H1 (cell line): Measurements from ENCODE around the gene CLIP3. TPM values are rescaled to one million over a fixed set of nuclear protein-coding genes. Genes with fewer than 3 reads are reported as not detected.
A peak's percentile ranks its signal among the peaks of the same experiment; 100 is the strongest.

Experiments
- CTCF ChIA-PET: fragments of 300-600 bp; sonication (Branson Sonifier 250); formaldehyde crosslinking; loops from one replicate; lab custom pipeline; 2021; ENCODE audit not compliant: partially characterized antibody; lab: Charles Lee
- POLR2A ChIA-PET: fragments of 300-600 bp; sonication (Branson Sonifier 250); formaldehyde crosslinking; loops from one replicate; lab custom pipeline; 2021; ENCODE audit warnings: inconsistent platforms; ENCODE audit not compliant: partially characterized antibody; lab: Charles Lee
- DNase-seq, 2 experiments: peaks; one replicate each; pipeline versions ENCODE4 v3.0.0 to v3.0.0-alpha.2; 2010 to 2022; ENCODE audit warnings: low spot score in 2 of 2, low read depth in 1 of 2, mixed read lengths in 1 of 2
- FAIRE-seq: peaks from 2 replicates; lab custom pipeline; 2011; peaks lifted over from hg19 to GRCh38; lab: Jason Lieb, UNC
- H2AFZ ChIP-seq: 2 replicates; pipeline ENCODE4 v1.8.1; 2012; ENCODE audit warnings: low read length, inconsistent platforms
- H2AK5ac ChIP-seq: 2 replicates; pipeline ENCODE4 v1.6.1; 2013; ENCODE audit warnings: low read depth, low read length
- H2BK120ac ChIP-seq: replicated peaks from 2 replicates; pipeline ENCODE3; 2013; ENCODE audit warnings: low read depth, low read length, inconsistent platforms
- H2BK12ac ChIP-seq: 2 replicates; pipeline ENCODE4 v1.6.1; 2013; ENCODE audit warnings: low read depth, low read length
- H2BK15ac ChIP-seq: 2 replicates; pipeline ENCODE4 v1.6.1; 2013; ENCODE audit warnings: low read length
- H2BK20ac ChIP-seq: 2 replicates; pipeline ENCODE4 v1.6.1; 2013; ENCODE audit warnings: low read length
- H2BK5ac ChIP-seq: 2 replicates; pipeline ENCODE4 v1.6.1; 2013; ENCODE audit warnings: low read depth, low read length
- H3K14ac ChIP-seq: 2 replicates; pipeline ENCODE4 v1.6.1; 2013; ENCODE audit warnings: inconsistent platforms; ENCODE audit not compliant: insufficient read length
- H3K18ac ChIP-seq: 2 replicates; pipeline ENCODE4 v1.6.1; 2013; ENCODE audit warnings: low read length; ENCODE audit errors: extremely low read depth
- H3K23ac ChIP-seq: 2 replicates; pipeline ENCODE4 v1.6.1; 2013; ENCODE audit warnings: inconsistent platforms; ENCODE audit not compliant: insufficient read length
- H3K23me2 ChIP-seq: 2 replicates; pipeline ENCODE4 v1.6.1; 2013; ENCODE audit warnings: low read depth, low read length
- H3K27ac ChIP-seq: 2 replicates; pipeline ENCODE4 v1.6.1; 2011; ENCODE audit warnings: low read depth, low read length, inconsistent platforms
- H3K27me3 ChIP-seq, 4 experiments: replicated peaks in 1 of 4; 1 replicate in 1 of 4; 2 replicates in 3 of 4; pipeline versions ENCODE4 v1.6.1 to v1.8.1; 2011 to 2013; ENCODE audit warnings: low read length in 3 of 4, mild to moderate bottlenecking in 3 of 4, inconsistent platforms in 2 of 4, mixed read lengths in 2 of 4, moderate library complexity in 1 of 4; ENCODE audit not compliant: control insufficient read depth in 3 of 4, insufficient read depth in 3 of 4; ENCODE audit errors: extremely low read depth in 1 of 4
- H3K36me3 ChIP-seq, 4 experiments: 2 replicates each; pipeline versions ENCODE4 v1.6.1 to v1.8.1; 2011 to 2013; ENCODE audit warnings: mild to moderate bottlenecking in 4 of 4, low read length in 3 of 4, moderate library complexity in 2 of 4, control low read depth in 1 of 4, inconsistent platforms in 1 of 4; ENCODE audit not compliant: insufficient read depth in 4 of 4, control insufficient read depth in 2 of 4
- H3K4ac ChIP-seq: replicated peaks from 2 replicates; pipeline ENCODE3; 2013; ENCODE audit warnings: low read length, low read depth, mixed read lengths, inconsistent platforms; ENCODE audit not compliant: insufficient read length
- H3K4me1 ChIP-seq, 4 experiments: replicated peaks in 1 of 4; 1 replicate in 1 of 4; 2 replicates in 3 of 4; pipeline versions ENCODE4 v1.6.1 to v1.8.1; 2011 to 2013; ENCODE audit warnings: low read length in 3 of 4, inconsistent platforms in 2 of 4, mixed read lengths in 1 of 4; ENCODE audit not compliant: insufficient read depth in 4 of 4, control insufficient read depth in 3 of 4
- H3K4me2 ChIP-seq, 2 experiments: 2 replicates each; pipeline versions ENCODE4 v1.6.1 to v1.8.1; 2011 to 2013; ENCODE audit warnings: low read depth in 2 of 2, low read length in 2 of 2, control low read depth in 1 of 2, inconsistent platforms in 1 of 2, mild to moderate bottlenecking in 1 of 2; ENCODE audit not compliant: insufficient read depth in 1 of 2
- H3K4me3 ChIP-seq, 4 experiments: fragments of 200-600, 300-600 bp in 1 of 4; sonication (generic), shearing (Covaris generic), sonication (Bioruptor Twin) in 1 of 4; 2 replicates each; pipeline versions ENCODE4 v1.5.1 to v1.8.1; 2011 to 2016; ENCODE audit warnings: low read length in 4 of 4, low read depth in 3 of 4, control low read depth in 2 of 4, inconsistent platforms in 2 of 4, mild to moderate bottlenecking in 2 of 4, mixed read lengths in 1 of 4, moderate library complexity in 1 of 4; ENCODE audit not compliant: insufficient read depth in 2 of 4; ENCODE audit errors: extremely low read depth in 1 of 4
- H3K56ac ChIP-seq: replicated peaks from 2 replicates; pipeline ENCODE3; 2013; ENCODE audit warnings: low read depth, mild to moderate bottlenecking, mixed read lengths, low read length, inconsistent platforms; ENCODE audit not compliant: insufficient read length
- H3K79me1 ChIP-seq: 2 replicates; pipeline ENCODE4 v1.6.1; 2013; ENCODE audit warnings: low read depth, low read length, control low read depth
- H3K79me2 ChIP-seq, 2 experiments: 2 replicates each; pipeline versions ENCODE4 v1.6.1 to v1.8.1; 2012 to 2013; ENCODE audit warnings: low read length in 2 of 2, mild to moderate bottlenecking in 2 of 2, inconsistent platforms in 1 of 2; ENCODE audit not compliant: insufficient read depth in 2 of 2, control insufficient read depth in 1 of 2
- H3K9ac ChIP-seq, 4 experiments: replicated peaks in 1 of 4; 1 replicate in 1 of 4; 2 replicates in 3 of 4; pipeline versions ENCODE4 v1.6.1 to v1.8.1; 2011 to 2013; ENCODE audit warnings: low read depth in 3 of 4, low read length in 3 of 4, control low read depth in 2 of 4, mild to moderate bottlenecking in 2 of 4, moderate library complexity in 2 of 4, inconsistent platforms in 1 of 4; ENCODE audit errors: extremely low read depth in 1 of 4
- H3K9me3 ChIP-seq, 2 experiments: 2 replicates each; pipeline versions ENCODE4 v1.6.1 to v1.8.1; 2012 to 2013; ENCODE audit warnings: mild to moderate bottlenecking in 2 of 2, moderate library complexity in 2 of 2, control low read depth in 1 of 2, inconsistent platforms in 1 of 2, low read depth in 1 of 2, low read length in 1 of 2, mixed read lengths in 1 of 2; ENCODE audit not compliant: insufficient read depth in 2 of 2
- H4K20me1 ChIP-seq, 2 experiments: replicated peaks in 1 of 2; 2 replicates each; pipeline versions ENCODE3 to v1.8.1; 2011 to 2013; ENCODE audit warnings: inconsistent platforms in 2 of 2, low read length in 2 of 2, mild to moderate bottlenecking in 1 of 2; ENCODE audit not compliant: insufficient read depth in 2 of 2, control insufficient read depth in 1 of 2
- H4K5ac ChIP-seq: 2 replicates; pipeline ENCODE4 v1.6.1; 2013; ENCODE audit warnings: low read length, low read depth, mixed read lengths, inconsistent platforms; ENCODE audit not compliant: insufficient read length
- H4K8ac ChIP-seq: 2 replicates; pipeline ENCODE4 v1.8.0; 2013; ENCODE audit warnings: mild to moderate bottlenecking, moderate library complexity, low read length, inconsistent platforms; ENCODE audit not compliant: insufficient read depth; ENCODE audit errors: extremely low read depth
- H4K91ac ChIP-seq: replicated peaks from 2 replicates; pipeline ENCODE3; 2013; ENCODE audit warnings: low read length, mixed read lengths, inconsistent platforms; ENCODE audit not compliant: insufficient read length
- WGBS, 2 experiments: shearing (Covaris generic) in 1 of 2; methylation state at CpG; one replicate each; pipeline versions ENCODE4 v1.1.6 to v1.1.7; 2013 to 2015; ENCODE audit warnings: low lambda C conversion rate in 2 of 2, mixed read lengths in 2 of 2, inconsistent platforms in 1 of 2, low coverage in 1 of 2, missing lambda C conversion rate in 1 of 2; ENCODE audit not compliant: insufficient replicate concordance in 2 of 2, insufficient coverage in 1 of 2, insufficient read length in 1 of 2; ENCODE audit errors: extremely low coverage in 1 of 2, missing lambda C conversion rate in 1 of 2; 5-methylcytosine and 5-hydroxymethylcytosine counted together
- polyA plus RNA-seq, 7 experiments: library from polyadenylated mRNA; depleted of rRNA in 3 of 7; stranded (reverse) in 5 of 7; unstranded in 2 of 7; fragments of >200 nt in 5 of 7; fragments of 200-250 nt in 2 of 7; gene quantifications; 1 replicate in 5 of 7; 2 replicates in 1 of 7; 4 replicates in 1 of 7; pipeline versions ENCODE4 v1.2.1 to v1.2.3, GENCODE V29; 2011 to 2013; ENCODE audit warnings: missing spikeins in 2 of 7, mixed read lengths in 2 of 7
- total RNA-seq: library from RNA; stranded (reverse); fragmentation: NEBNext Ultra II Directional; extraction: Animal tissue kit (Norgen Biotek cat#: 25700); gene quantifications from 2 replicates; pipeline ENCODE4 v1.2.1, GENCODE V29; 2021
- TF ChIP-seq, protein P1 (sequence below): IDR thresholded peaks from 2 replicates; pipeline ENCODE4 v1.6.1; 2012; ENCODE audit warnings: inconsistent platforms

CLIP3 gene
- total and polyA plus RNA-seq, 2 of the 8 experiments (the other 6 are each of a cell fraction or from before 2014, with no cell fraction given): 5.9 to 21.7 TPM

DNA sequence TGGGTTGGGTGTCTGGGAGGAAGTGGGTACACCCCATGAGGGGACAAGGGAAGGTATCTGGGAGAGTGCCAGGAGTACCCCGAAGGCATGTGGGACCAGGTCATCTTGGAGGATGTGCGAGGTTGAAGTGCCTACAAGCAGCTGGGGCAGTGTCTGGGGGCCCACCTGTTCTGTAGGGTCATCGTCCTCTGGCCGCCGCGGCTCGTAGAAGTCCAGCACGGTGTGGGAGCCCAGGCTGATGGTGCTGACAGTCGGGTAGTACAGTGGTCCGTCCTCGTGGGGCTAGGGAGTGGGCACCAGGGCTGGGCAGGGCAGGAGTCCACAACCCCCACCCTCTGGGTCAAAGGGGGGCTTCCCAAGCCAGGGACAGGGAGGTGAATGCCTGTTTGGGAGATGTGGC, 22.3 kb downstream of the CLIP3 start:
- Histone ChIP-seq H3K27ac (no peak overlapping the region), H2BK120ac (no peak overlapping the region), H3K27me3 (no peaks in the 10 kb centered on the region), H2AK5ac (no peak overlapping the region), H2AFZ (no peak overlapping the region), H3K14ac (no peak overlapping the region), H3K79me1 (no peaks in the 10 kb centered on the region), H3K4me3 (no peak overlapping the region), H2BK15ac (0 out of 2 replicates have a peak overlapping the region, but pooled peaks have one; percentile 46), H3K36me3 (no peaks in the 10 kb centered on the region), H4K20me1 (no peaks in the 10 kb centered on the region), H3K23ac (no peak overlapping the region), H3K56ac (no peak overlapping the region), H2BK5ac (no peak overlapping the region), H3K4me1 (peaks cover 0 to 16% (median 8%) of the 10 kb centered on the region in 4 experiments; a peak in 5 of 7 replicates), H4K91ac (no peak overlapping the region), H3K4ac (no peak overlapping the region), H3K9me3 (no peaks in the 10 kb centered on the region), H2BK20ac (no peak overlapping the region), H3K9ac (no peak overlapping the region; a peak in 1 of 7 replicates), H4K5ac (no peak overlapping the region), H3K23me2 (peaks cover 18% of the 10 kb centered on the region), H4K8ac (no peak overlapping the region), H3K4me2 (no peak overlapping the region; a peak in 1 of 4 replicates), H2BK12ac (peak overlapping the region; percentile 90; the same call in 1 of the 2 replicates), H3K79me2 (peaks cover 0 to 5% of the 10 kb centered on the region in 2 experiments; a peak in 1 of 4 replicates), H3K18ac (no peak overlapping the region)
- CTCF ChIA-PET: interaction anchor here (1.5 kb wide), 1 partner anchor 41 kb away, joined by 7 read pairs; no protein-coding TSS in a partner anchor
- POLR2A ChIA-PET: no interaction called here
- DNase-seq: no peak
- WGBS, 2 experiments: 98% methylated on average over 11 of the region's 11 CpGs; no CpG with 5 or more reads in 1 of the 2 experiments
- FAIRE-seq: no peak
- TF ChIP-seq, protein P1, sequence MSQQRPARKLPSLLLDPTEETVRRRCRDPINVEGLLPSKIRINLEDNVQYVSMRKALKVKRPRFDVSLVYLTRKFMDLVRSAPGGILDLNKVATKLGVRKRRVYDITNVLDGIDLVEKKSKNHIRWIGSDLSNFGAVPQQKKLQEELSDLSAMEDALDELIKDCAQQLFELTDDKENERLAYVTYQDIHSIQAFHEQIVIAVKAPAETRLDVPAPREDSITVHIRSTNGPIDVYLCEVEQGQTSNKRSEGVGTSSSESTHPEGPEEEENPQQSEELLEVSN: no peak
